ENCODE measurements around the gene ITGAD. TPM values are rescaled to one million over a fixed set of nuclear protein-coding genes. Genes with fewer than 3 reads are reported as not detected.

ITGAD gene
- total and polyA plus RNA-seq, 2 of the 13 experiments (the other 11 are each of a cell fraction or from before 2014, with no cell fraction given) = not detected

DNA sequence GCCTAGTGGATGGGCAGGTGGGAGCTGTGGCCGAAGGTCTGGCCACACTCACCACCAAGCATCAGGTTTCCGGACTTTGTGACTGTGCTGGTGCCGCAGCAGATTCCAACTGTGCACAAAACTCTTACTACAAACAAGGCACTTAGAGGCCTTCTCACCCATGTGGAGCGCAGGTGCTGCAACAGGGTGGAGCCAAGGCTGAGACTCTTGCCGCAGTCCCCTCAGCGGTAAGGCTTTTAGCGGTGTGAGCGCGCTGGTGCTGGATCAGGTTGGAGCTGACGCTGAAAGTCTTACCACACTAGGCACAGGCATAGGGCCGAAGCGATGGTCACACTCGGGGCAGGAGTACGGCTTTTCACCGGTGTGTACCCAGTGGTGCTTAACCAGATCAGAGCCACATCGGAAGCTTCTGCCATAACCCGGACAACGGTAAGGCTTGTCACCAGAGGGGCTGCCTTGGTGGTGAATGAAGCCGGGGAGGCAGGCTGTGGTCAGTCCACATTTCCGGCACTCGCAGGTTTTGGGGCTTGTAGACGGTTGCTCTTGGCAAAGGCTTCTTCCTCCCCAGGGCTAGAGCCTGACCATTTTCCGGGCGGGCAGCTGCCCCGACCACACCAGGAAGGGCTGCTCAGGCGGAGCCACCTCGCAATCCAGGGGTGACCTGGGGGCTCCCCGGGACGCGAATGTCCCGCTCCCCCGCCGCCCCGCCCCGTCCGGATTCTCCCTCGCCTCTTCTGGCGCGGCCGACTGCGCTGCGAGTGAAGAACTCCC lies 65.1 kb downstream of the ITGAD start (continued):
- TF ChIP-seq SETDB1 (CRISPR knock-in tag; IDR thresholded peaks at IDR 0.05; ENCODE audit: borderline replicate concordance) (no peak), ZBTB7B (CRISPR knock-in tag; IDR thresholded peaks at IDR 0.05) (peak; percentile 81), EHMT2 (IDR thresholded peaks at IDR 0.05; ENCODE audit: borderline replicate concordance, low read depth, low read length) (no peak; the same call in 1 of the 2 replicates), ZNF839 (CRISPR knock-in tag; IDR thresholded peaks at IDR 0.05; ENCODE audit: borderline replicate concordance) (peak; percentile 82; the same call in 1 of the 2 replicates), MEIS2 (CRISPR knock-in tag; IDR thresholded peaks at IDR 0.05) (0 out of 2 replicates have a peak, but pooled peaks have one; percentile 59), ZBTB40 (IDR thresholded peaks at IDR 0.05) (no peak), ZBTB40 (CRISPR knock-in tag; IDR thresholded peaks at IDR 0.05) (peak; percentile 83), ZNF33A (CRISPR knock-in tag; IDR thresholded peaks at IDR 0.05; ENCODE audit: borderline replicate concordance) (no peak), ZMYM2 (CRISPR knock-in tag; IDR thresholded peaks at IDR 0.05) (peak; percentile 70), IKZF4 (CRISPR knock-in tag; IDR thresholded peaks at IDR 0.05; ENCODE audit: borderline replicate concordance, low read depth, not compliant biosample characterization) (peak; percentile 80), ZNF772 (CRISPR knock-in tag; IDR thresholded peaks at IDR 0.05) (peak; percentile 97), ZNF564 (CRISPR knock-in tag; IDR thresholded peaks at IDR 0.05) (peak; percentile 96; the same call in 1 of the 2 replicates), ZNF761 (CRISPR knock-in tag; conservative IDR thresholded peaks at IDR 0.05) (no peak; the same call in 1 of the 2 replicates)
- TF ChIP-seq, protein P1, sequence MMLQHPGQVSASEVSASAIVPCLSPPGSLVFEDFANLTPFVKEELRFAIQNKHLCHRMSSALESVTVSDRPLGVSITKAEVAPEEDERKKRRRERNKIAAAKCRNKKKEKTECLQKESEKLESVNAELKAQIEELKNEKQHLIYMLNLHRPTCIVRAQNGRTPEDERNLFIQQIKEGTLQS (CRISPR knock-in tag; IDR thresholded peaks at IDR 0.05) = peak; percentile 45; the same call in 1 of the 2 replicates
- TF ChIP-seq, protein P2, sequence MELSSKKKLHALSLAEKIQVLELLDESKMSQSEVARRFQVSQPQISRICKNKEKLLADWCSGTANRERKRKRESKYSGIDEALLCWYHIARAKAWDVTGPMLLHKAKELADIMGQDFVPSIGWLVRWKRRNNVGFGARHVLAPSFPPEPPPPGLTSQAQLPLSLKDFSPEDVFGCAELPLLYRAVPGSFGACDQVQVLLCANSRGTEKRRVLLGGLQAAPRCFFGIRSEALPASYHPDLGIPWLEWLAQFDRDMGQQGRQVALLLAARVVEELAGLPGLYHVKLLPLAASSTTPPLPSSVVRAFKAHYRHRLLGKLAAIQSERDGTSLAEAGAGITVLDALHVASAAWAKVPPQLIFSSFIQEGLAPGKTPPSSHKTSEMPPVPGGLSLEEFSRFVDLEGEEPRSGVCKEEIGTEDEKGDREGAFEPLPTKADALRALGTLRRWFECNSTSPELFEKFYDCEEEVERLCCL (CRISPR knock-in tag; IDR thresholded peaks at IDR 0.05; ENCODE audit: borderline replicate concordance) = peak; percentile 25; the same call in 1 of the 2 replicates

Data from HepG2 (cell line).